Measurements from ENCODE around the gene CTSW.
A peak's percentile ranks its signal among the peaks of the same experiment; 100 is the strongest.

CTSW gene

GRCh38 chr11:65890324-65891218, 10.9 kb downstream of the CTSW start, which contains the start of gene CCDC85B:
CCDC85B (plus strand) TSS chr11:65890673; CDS start chr11:65890784, 111 bp downstream.
- POLR2A ChIA-PET: interaction anchor here (0.5 to 6.1 kb wide), 31 partner anchors 8 to 468 kb away, joined by 3 to 121 read pairs (median 4); partner anchors contain the start of genes C11orf68, CFL1, DRAP1 and FOSL1
- Histone ChIP-seq H3K4me1 (ENCODE audit: control insufficient read depth, insufficient read depth, low read length) (no peaks in the 10 kb centered on the region), H3K27ac (ENCODE audit: extremely low read depth, low read depth, low read length) (peak within 1 kb of the TSS; percentile 67; the same call in 1 of the 2 replicates), H3K9me3 (ENCODE audit: control insufficient read depth, insufficient read depth, low read depth, low read length) (no peaks in the 10 kb centered on the region), H3K4me3 (ENCODE audit: low read depth, low read length) (peak within 1 kb of the TSS; percentile 55), H3K36me3 (ENCODE audit: control insufficient read depth in 2 of 2, insufficient read depth in 1 of 2, low read length in 2 of 2) (peaks cover 0 to 16% of the 10 kb centered on the region in 2 experiments; a peak in 2 of 3 replicates)
- CTCF ChIA-PET: interaction anchor here (0.6 to 9.5 kb wide), 20 partner anchors 8 to 415 kb away, joined by 3 to 189 read pairs (median 4); partner anchors contain the start of genes C11orf68, CFL1, FOSL1 and MUS81
- TF ChIP-seq ZNF19 (tag by site-specific recombination; IDR thresholded peaks at IDR 0.05; ENCODE audit: low read depth): no peak
- TF ChIP-seq ZNF335 (tag by site-specific recombination; conservative IDR thresholded peaks at IDR 0.05): peak; percentile 60
- no peak for TF ChIP-seq ZNF639 (tag by site-specific recombination; IDR thresholded peaks at IDR 0.05)
- TF ChIP-seq ZNF266 (tag by site-specific recombination; IDR thresholded peaks at IDR 0.05; ENCODE audit: low read depth): no peak
- no peak for TF ChIP-seq ZNF473 (tag by site-specific recombination; IDR thresholded peaks at IDR 0.05)
- no peak for TF ChIP-seq ZBTB6 (tag by site-specific recombination; IDR thresholded peaks at IDR 0.05)
- no peak for TF ChIP-seq WT1 (tag by site-specific recombination; IDR thresholded peaks at IDR 0.05)
- no peak for TF ChIP-seq ZNF362 (tag by site-specific recombination; IDR thresholded peaks at IDR 0.05)
- TF ChIP-seq ZNF488 (tag by site-specific recombination; IDR thresholded peaks at IDR 0.05): no peak
- TF ChIP-seq TCF7L2 (IDR thresholded peaks at IDR 0.05; ENCODE audit: borderline replicate concordance, low read depth, low read length): no peak
- TF ChIP-seq ZBTB44 (tag by site-specific recombination; IDR thresholded peaks at IDR 0.05): peak; percentile 46; the same call in 1 of the 2 replicates
- TF ChIP-seq YY2 (tag by site-specific recombination; IDR thresholded peaks at IDR 0.05): no peak
- no peak for TF ChIP-seq ZNF629 (tag by site-specific recombination; IDR thresholded peaks at IDR 0.05)
- peak; percentile 35; the same call in 1 of the 2 replicates for TF ChIP-seq ZNF561 (tag by site-specific recombination; IDR thresholded peaks at IDR 0.05; ENCODE audit: borderline replicate concordance)
- TF ChIP-seq ZIC2 (tag by site-specific recombination; IDR thresholded peaks at IDR 0.05): no peak
- TF ChIP-seq KLF8 (tag by site-specific recombination; IDR thresholded peaks at IDR 0.05): peak; percentile 40; the same call in 1 of the 2 replicates
- TF ChIP-seq ZNF529 (tag by site-specific recombination; IDR thresholded peaks at IDR 0.05; ENCODE audit: insufficient replicate concordance): no peak
- TF ChIP-seq ZSCAN30 (tag by site-specific recombination; IDR thresholded peaks at IDR 0.05): peak; percentile 54; the same call in 1 of the 2 replicates
- TF ChIP-seq SCRT1 (tag by site-specific recombination; IDR thresholded peaks at IDR 0.05; ENCODE audit: borderline replicate concordance): no peak
- TF ChIP-seq IKZF3 (tag by site-specific recombination; IDR thresholded peaks at IDR 0.05): no peak
- peak; percentile 21; the same call in 1 of the 2 replicates for TF ChIP-seq OSR2 (tag by site-specific recombination; IDR thresholded peaks at IDR 0.05)
- no peak for TF ChIP-seq ZNF302 (tag by site-specific recombination; IDR thresholded peaks at IDR 0.05; ENCODE audit: low read depth)
- no peak for TF ChIP-seq BCL11B (tag by site-specific recombination; IDR thresholded peaks at IDR 0.05; ENCODE audit: low read depth)
- TF ChIP-seq PRDM6 (tag by site-specific recombination; IDR thresholded peaks at IDR 0.05): no peak
- TF ChIP-seq ZFP41 (tag by site-specific recombination; IDR thresholded peaks at IDR 0.05; ENCODE audit: borderline replicate concordance): no peak
- TF ChIP-seq PATZ1 (tag by site-specific recombination; IDR thresholded peaks at IDR 0.05): peak; percentile 58; the same call in 1 of the 2 replicates

Data from HEK293 (cell line).